Activated naive CD8-positive, alpha-beta T cell treated with anti-CD3 and anti-CD28 coated beads, Interleukin-2, amount 10 ng/mL, durations not matched to agents 7 days and 5 days (primary cell): ENCODE results near the gene ARSB. TPM values are rescaled to one million over a fixed set of nuclear protein-coding genes. Genes with fewer than 3 reads are reported as not detected.
"Not testable (repeated sequence)": the region's sequence is repeated elsewhere in the genome, so short reads cannot be mapped to it uniquely, and the experiment has no call there.

ENCODE experiments used
- ATAC-seq: fragments of 150-1000 bp; cut with Tn5 transposase; one replicate; pipeline ENCODE4 v1.10.0; 2021; ENCODE audit warnings: low read depth, moderate library complexity
- POLR2A ChIA-PET: fragments of 350-600 bp; sonication (Branson Sonifier 250); formaldehyde crosslinking; loops from one replicate; lab custom pipeline; 2021; ENCODE audit warnings: antibody characterized with exemption; lab: Charles Lee
- DNase-seq: peaks from one replicate; pipeline ENCODE4 v3.0.0; 2021
- H3K27ac Mint-ChIP-seq: one replicate; pipeline ENCODE4 v1.8.0; 2022; ENCODE audit warnings: mild to moderate bottlenecking, mixed read lengths
- H3K27me3 Mint-ChIP-seq: one replicate; pipeline ENCODE4 v1.8.0; 2022; ENCODE audit warnings: mild to moderate bottlenecking, moderate library complexity, mixed read lengths
- H3K36me3 Mint-ChIP-seq: one replicate; pipeline ENCODE4 v1.8.0; 2021; ENCODE audit warnings: mild to moderate bottlenecking, mixed read lengths
- H3K4me1 Mint-ChIP-seq: one replicate; pipeline ENCODE4 v1.8.0; 2021; ENCODE audit warnings: mixed read lengths
- H3K4me3 Mint-ChIP-seq: one replicate; pipeline ENCODE4 v1.8.0; 2022; ENCODE audit warnings: mild to moderate bottlenecking, moderate library complexity, mixed read lengths
- H3K9me3 Mint-ChIP-seq: one replicate; pipeline ENCODE4 v1.8.0; 2021; ENCODE audit warnings: mixed read lengths
- total RNA-seq, 2 experiments: library from RNA; stranded (reverse); gene quantifications; one replicate each; pipeline ENCODE4 v1.2.3, GENCODE V29; 2021

Gene ARSB
- total RNA-seq, 2 experiments from 2014 or later = 6.3 to 7.4 TPM

- Mint-ChIP-seq H3K4me3 (no peak overlapping the region), H3K9me3 (no peaks in the 10 kb centered on the region), H3K27ac (no peak overlapping the region), H3K27me3 (peaks cover 4% of the 10 kb centered on the region), H3K36me3 (no peaks in the 10 kb centered on the region), H3K4me1 (peaks cover 5% of the 10 kb centered on the region)
- ATAC-seq (no peak), DNase-seq (no peak)
- POLR2A ChIA-PET = no interaction called here
Measured at GRCh38 chr5:78751872-78752271, 233.2 kb downstream of the ARSB start.

DNA sequence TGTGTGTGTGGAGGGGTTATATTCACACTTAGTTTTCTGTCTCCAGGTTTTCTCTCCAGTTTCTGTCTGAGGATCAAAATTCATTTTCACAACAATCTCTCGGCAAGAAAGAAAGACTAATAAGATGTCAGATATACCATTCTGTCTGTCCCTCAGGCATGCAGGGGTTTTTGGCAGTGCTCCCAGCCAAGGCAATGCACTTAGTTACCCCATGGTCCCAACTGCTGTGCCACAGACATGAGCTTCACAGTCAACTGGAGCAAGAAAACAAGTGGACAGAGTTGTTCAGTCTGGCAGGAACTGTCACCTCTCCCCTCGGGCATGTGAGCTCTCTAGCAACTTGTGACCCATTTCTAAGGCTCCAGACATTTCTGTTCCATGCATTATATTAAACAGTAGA is 234.8 kb downstream of the ARSB start:
- Mint-ChIP-seq H3K4me1 (peaks cover 5% of the 10 kb centered on the region), H3K27ac (no peak overlapping the region), H3K4me3 (no peak overlapping the region), H3K36me3 (no peaks in the 10 kb centered on the region), H3K27me3 (peaks cover 14% of the 10 kb centered on the region), H3K9me3 (no peaks in the 10 kb centered on the region)
- ATAC-seq (no peak), DNase-seq (no peak)
- POLR2A ChIA-PET = no interaction called here

GRCh38 chr5:78747705-78748359 is 237.3 kb downstream of the ARSB start:
- H3K4me3 Mint-ChIP-seq = no peak overlapping the region
- H3K9me3 Mint-ChIP-seq = no peaks in the 10 kb centered on the region
- H3K27me3 Mint-ChIP-seq = peaks cover 18% of the 10 kb centered on the region
- no peak for ATAC-seq
- no peaks in the 10 kb centered on the region for H3K36me3 Mint-ChIP-seq
- no peaks in the 10 kb centered on the region for H3K4me1 Mint-ChIP-seq
- POLR2A ChIA-PET = no interaction called here
- no peak for DNase-seq
- H3K27ac Mint-ChIP-seq = no peak overlapping the region

DNA sequence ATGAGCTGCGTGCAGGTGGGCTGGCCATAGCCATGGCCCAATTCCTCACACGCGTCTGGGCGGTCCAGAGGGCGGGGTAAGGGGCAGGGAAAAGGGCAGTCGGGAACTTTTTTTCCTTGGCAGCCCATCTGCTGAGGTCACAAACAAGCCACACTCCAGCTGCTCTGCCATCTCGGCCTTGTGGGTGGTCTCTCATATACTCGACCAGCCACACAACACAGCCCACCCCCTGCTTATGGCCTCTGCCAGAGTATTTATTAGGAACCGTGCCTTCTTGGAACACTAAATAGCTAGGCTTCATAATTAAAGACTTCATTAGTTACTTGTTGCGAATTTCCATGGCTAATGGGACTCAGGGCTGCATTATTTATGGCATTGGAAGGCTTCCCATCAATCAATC is 238.1 kb downstream of the ARSB start:
- Mint-ChIP-seq H3K4me1 (no peaks in the 10 kb centered on the region), H3K27me3 (peaks cover 18% of the 10 kb centered on the region), H3K4me3 (no peak overlapping the region), H3K9me3 (no peaks in the 10 kb centered on the region), H3K36me3 (no peaks in the 10 kb centered on the region), H3K27ac (no peak overlapping the region)
- no peak for DNase-seq
- POLR2A ChIA-PET = no interaction called here
- ATAC-seq = no peak

DNA sequence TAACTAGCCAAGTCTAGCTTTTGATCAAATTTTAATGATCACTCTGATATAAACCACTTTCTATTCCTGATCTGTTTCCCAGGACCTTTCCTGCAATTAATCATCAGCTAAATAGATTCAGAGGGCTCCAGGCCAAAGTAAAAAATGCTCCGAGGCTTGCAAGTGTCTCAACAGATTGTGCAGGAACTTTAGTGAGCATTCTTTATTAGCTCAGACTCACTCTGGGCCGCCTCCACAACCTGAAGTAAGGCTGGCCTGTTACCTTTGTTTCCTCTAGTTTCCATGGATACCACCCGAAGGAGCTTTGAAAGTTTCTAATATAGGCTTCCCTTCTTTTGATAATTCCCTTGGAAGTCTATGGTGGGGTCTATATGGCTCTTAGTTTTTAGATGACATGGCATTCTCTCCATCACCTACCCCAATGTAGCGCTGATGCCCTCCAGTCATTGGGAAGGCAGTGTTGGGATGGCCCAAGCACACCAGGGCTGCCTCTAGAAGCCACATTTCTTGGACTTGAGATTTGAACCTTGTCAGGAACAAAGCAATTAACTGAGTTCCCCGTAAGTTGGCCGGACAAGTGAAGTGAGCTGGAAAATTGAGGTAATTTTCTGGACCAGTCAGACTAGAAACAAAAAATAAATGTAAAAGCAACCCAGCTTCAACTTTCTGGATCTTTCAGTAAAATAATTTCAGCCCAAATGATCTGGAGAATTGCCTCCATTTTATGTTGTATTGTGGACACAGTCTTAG is 238.9 kb downstream of the ARSB start:
- POLR2A ChIA-PET = no interaction called here
- no peak for ATAC-seq
- no peak overlapping the region for H3K4me3 Mint-ChIP-seq
- peaks cover 18% of the 10 kb centered on the region for H3K27me3 Mint-ChIP-seq
- H3K36me3 Mint-ChIP-seq = no peaks in the 10 kb centered on the region
- H3K9me3 Mint-ChIP-seq = no peaks in the 10 kb centered on the region
- no peaks in the 10 kb centered on the region for H3K4me1 Mint-ChIP-seq
- H3K27ac Mint-ChIP-seq = no peak overlapping the region
- DNase-seq = no peak

GRCh38 chr5:78744951-78745534 is 240.1 kb downstream of the ARSB start:
- POLR2A ChIA-PET = no interaction called here
- Mint-ChIP-seq H3K27me3 (peaks cover 16% of the 10 kb centered on the region), H3K4me3 (no peak overlapping the region), H3K9me3 (no peaks in the 10 kb centered on the region), H3K36me3 (no peaks in the 10 kb centered on the region), H3K27ac (no peak overlapping the region), H3K4me1 (no peaks in the 10 kb centered on the region)
- ATAC-seq = no peak
- DNase-seq = no peak

DNA sequence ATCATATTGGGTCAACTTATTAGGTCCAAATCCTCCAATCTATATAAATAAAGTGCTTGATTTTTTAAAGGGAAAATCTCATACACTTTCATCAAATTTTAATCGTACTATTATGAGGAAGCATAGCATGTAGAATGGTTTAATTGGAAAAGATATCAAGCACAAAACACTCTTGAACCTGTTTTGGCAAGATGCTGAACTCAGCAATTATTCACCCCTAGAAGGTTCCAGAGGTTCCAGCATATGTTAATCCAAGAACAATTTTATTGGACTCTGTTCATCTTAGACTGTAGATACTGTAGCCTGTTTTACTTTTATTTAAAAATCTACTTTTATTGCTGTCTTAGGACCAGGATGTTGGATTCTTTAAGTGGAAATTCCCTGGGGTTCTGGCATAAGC is 244.1 kb downstream of the ARSB start:
- no peaks in the 10 kb centered on the region for H3K4me1 Mint-ChIP-seq
- ATAC-seq (no peak), DNase-seq (no peak)
- peaks cover 13% of the 10 kb centered on the region for H3K27me3 Mint-ChIP-seq
- H3K9me3 Mint-ChIP-seq = no peaks in the 10 kb centered on the region
- no peak overlapping the region for H3K4me3 Mint-ChIP-seq
- no peaks in the 10 kb centered on the region for H3K36me3 Mint-ChIP-seq
- H3K27ac Mint-ChIP-seq = no peak overlapping the region
- POLR2A ChIA-PET = no interaction called here

- Mint-ChIP-seq H3K36me3 (no peaks in the 10 kb centered on the region), H3K4me1 (no peaks in the 10 kb centered on the region), H3K27ac (no peak overlapping the region), H3K27me3 (peaks cover 4% of the 10 kb centered on the region), H3K9me3 (no peaks in the 10 kb centered on the region), H3K4me3 (no peak overlapping the region)
- no peak for DNase-seq
- POLR2A ChIA-PET = no interaction called here
- no peak for ATAC-seq
Measured at GRCh38 chr5:78738693-78739300, 246.3 kb downstream of the ARSB start.

DNA sequence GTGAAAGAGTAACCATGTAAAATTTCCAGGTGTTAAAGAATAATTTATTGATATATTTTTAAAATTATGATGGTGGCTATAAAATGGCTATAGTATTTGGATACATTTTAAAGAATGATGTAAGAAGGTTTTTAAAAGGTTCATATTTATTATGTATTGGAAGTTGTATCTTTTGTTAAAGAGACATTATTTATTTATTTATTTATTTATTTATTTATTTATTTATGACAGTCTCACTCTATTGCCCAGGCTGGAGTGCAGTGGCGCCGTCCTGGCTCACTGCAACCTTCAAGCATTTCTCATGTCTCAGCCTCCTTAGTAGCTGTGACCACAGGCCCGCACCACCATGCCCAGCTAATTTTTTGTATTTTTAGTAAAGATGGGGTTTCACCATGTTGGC is 247.0 kb downstream of the ARSB start:
- H3K36me3 Mint-ChIP-seq = no peaks in the 10 kb centered on the region
- POLR2A ChIA-PET = no interaction called here
- ATAC-seq (no peak), DNase-seq (no peak)
- no peaks in the 10 kb centered on the region for H3K4me1 Mint-ChIP-seq
- H3K4me3 Mint-ChIP-seq = no peak overlapping the region
- no peaks in the 10 kb centered on the region for H3K9me3 Mint-ChIP-seq
- H3K27ac Mint-ChIP-seq = no peak overlapping the region
- peaks cover 4% of the 10 kb centered on the region for H3K27me3 Mint-ChIP-seq

DNA sequence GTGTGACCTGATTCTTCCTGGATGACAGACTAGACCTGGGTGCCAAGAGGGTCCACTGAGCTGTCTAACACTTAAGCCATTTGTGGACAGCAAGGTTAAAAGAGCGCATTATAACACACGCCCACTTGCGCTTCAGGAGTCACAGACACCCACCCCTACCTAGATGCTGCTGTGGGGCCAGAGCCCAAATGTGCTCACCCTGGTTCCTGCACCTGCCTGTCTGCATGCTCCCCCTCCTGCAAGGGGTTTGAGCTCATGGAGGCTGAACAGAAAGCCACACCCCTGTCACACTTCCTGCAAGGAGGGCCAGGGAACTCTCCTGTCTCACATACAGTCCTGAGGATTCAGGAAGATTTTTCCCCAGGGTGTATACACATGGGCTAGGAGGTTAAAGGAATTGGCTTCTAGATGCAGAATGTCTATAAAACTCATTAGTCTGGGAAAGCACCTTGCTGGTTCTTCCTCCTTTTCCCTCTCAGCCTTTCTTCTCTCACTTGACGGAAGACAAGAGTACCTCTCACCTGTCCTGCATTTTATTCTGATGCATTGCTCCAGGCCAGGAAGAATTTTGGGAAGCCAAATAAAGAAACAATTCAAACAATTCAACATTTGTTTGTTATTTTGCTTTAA is 249.2 kb downstream of the ARSB start:
- POLR2A ChIA-PET = no interaction called here
- H3K9me3 Mint-ChIP-seq = no peaks in the 10 kb centered on the region

GRCh38 chr5:78734950-78735349 is 250.2 kb downstream of the ARSB start:
- Mint-ChIP-seq H3K9me3 (no peaks in the 10 kb centered on the region), H3K27me3 (peaks cover 4% of the 10 kb centered on the region), H3K27ac (no peak overlapping the region), H3K4me1 (no peaks in the 10 kb centered on the region), H3K4me3 (no peak overlapping the region), H3K36me3 (no peaks in the 10 kb centered on the region)
- POLR2A ChIA-PET = no interaction called here
- no peak for DNase-seq
- ATAC-seq = no peak

More for the DNA sequence above, 249.2 kb downstream of the ARSB start:
- Mint-ChIP-seq H3K27me3 (peaks cover 4% of the 10 kb centered on the region), H3K27ac (no peak overlapping the region), H3K4me1 (no peaks in the 10 kb centered on the region), H3K4me3 (no peak overlapping the region), H3K36me3 (no peaks in the 10 kb centered on the region)
- ATAC-seq (no peak), DNase-seq (no peak)

- DNase-seq (no peak), ATAC-seq (no peak)
- Mint-ChIP-seq H3K4me1 (no peaks in the 10 kb centered on the region), H3K9me3 (no peaks in the 10 kb centered on the region), H3K36me3 (no peaks in the 10 kb centered on the region), H3K27ac (no peak overlapping the region), H3K27me3 (peaks cover 4% of the 10 kb centered on the region), H3K4me3 (no peak overlapping the region)
- POLR2A ChIA-PET = no interaction called here
Measured at GRCh38 chr5:78734094-78734845, 250.8 kb downstream of the ARSB start.

GRCh38 chr5:78732721-78733120 is 252.4 kb downstream of the ARSB start:
- H3K4me3 Mint-ChIP-seq, H3K4me1 Mint-ChIP-seq, H3K9me3 Mint-ChIP-seq, POLR2A ChIA-PET, H3K36me3 Mint-ChIP-seq, ATAC-seq, H3K27me3 Mint-ChIP-seq, H3K27ac Mint-ChIP-seq, DNase-seq: not testable (repeated sequence)
